Heart left ventricle (tissue), 16 donors: Measurements from ENCODE around the gene CACNA1D. TPM values are rescaled to one million over a fixed set of nuclear protein-coding genes. Genes with fewer than 3 reads are reported as not detected.

ENCODE experiments used
- ATAC-seq, 4 donors: fragments of 200-7000 bp; cut with Tn5 transposase; one replicate each; pipeline ENCODE4 v1.9.1; 2020 to 2022; ENCODE audit warnings: moderate library complexity in 4 of 4, mild to moderate bottlenecking in 3 of 4, moderate number of reproducible peaks in 1 of 4
- DNase-seq, 5 donors: peaks; one replicate each; pipeline ENCODE4 v3.0.0-alpha.2; 2020
- H3K27ac ChIP-seq, 12 donors: fragments of 200-600 bp; sonication (generic) in 4 of 12; one replicate each; pipeline versions ENCODE4 v1.5.0 to v1.8.0; 2016 to 2022; ENCODE audit warnings: mild to moderate bottlenecking in 2 of 12
- H3K27me3 ChIP-seq, 9 donors: fragments of 200-600 bp; sonication (generic) in 2 of 9; one replicate each; pipeline versions ENCODE4 v1.5.1 to v1.8.0; 2016 to 2022; ENCODE audit warnings: mild to moderate bottlenecking in 3 of 9
- H3K36me3 ChIP-seq, 9 donors: fragments of 200-600 bp; sonication (generic) in 2 of 9; one replicate each; pipeline versions ENCODE4 v1.5.0 to v1.8.0; 2018 to 2022; ENCODE audit warnings: mild to moderate bottlenecking in 2 of 9
- H3K4me1 ChIP-seq, 12 donors: fragments of 200-600 bp; sonication (generic) in 4 of 12; one replicate each; pipeline versions ENCODE4 v1.5.0 to v1.8.0; 2016 to 2022; ENCODE audit warnings: mild to moderate bottlenecking in 3 of 12
- H3K4me3 ChIP-seq, 12 donors: fragments of 200-600 bp; sonication (generic) in 4 of 12; one replicate each; pipeline versions ENCODE4 v1.5.0 to v1.8.0; 2017 to 2022; ENCODE audit warnings: mild to moderate bottlenecking in 9 of 12, moderate library complexity in 4 of 12
- H3K9me3 ChIP-seq, 12 donors: fragments of 200-600 bp; sonication (generic) in 4 of 12; one replicate each; pipeline versions ENCODE4 v1.5.0 to v1.8.0; 2016 to 2022; ENCODE audit warnings: mild to moderate bottlenecking in 1 of 12
- CTCF ChIP-seq, 12 donors: fragments of 200-600 bp; sonication (generic) in 4 of 12; IDR thresholded peaks; one replicate each; pipeline versions ENCODE4 v1.5.0 to v1.8.0; 2018 to 2022; ENCODE audit warnings: antibody characterized with exemption in 12 of 12, mild to moderate bottlenecking in 5 of 12
- POLR2A ChIP-seq, 2 donors: fragments of 450-650 bp; IDR thresholded peaks; one replicate each; pipeline ENCODE4 v1.6.1; 2017; ENCODE audit warnings: antibody characterized with exemption in 2 of 2, mild to moderate bottlenecking in 2 of 2, moderate library complexity in 2 of 2
- WGBS, 4 donors: extraction: QIAGEN DNeasy Blood & Tissue Kit in 2 of 4; methylation state at CpG; one replicate each; pipeline versions ENCODE4 v1.1.5 to v1.1.7; 2013 to 2018; 5-methylcytosine and 5-hydroxymethylcytosine counted together
- intact Hi-C, 10 donors: fragments of 100-400 bp; cut with DNase I; formaldehyde crosslinking; loops; one replicate each; pipeline versions ENCODE4 v1.11.1 to v1.14.2; 2022
- polyA plus RNA-seq, 2 donors: library from polyadenylated mRNA; stranded (reverse); fragments of 200-250 nt; gene quantifications; one replicate each; pipeline ENCODE4 v1.2.3, GENCODE V29; 2013
- total RNA-seq, 9 donors: library from RNA; depleted of rRNA in 2 of 9; stranded (reverse); fragments of >200 nt in 2 of 9; fragmentation: NEBNext Ultra II Directional in 3 of 9; extraction: Animal tissue kit (Norgen Biotek cat#: 25700) in 3 of 9; gene quantifications; one replicate each; pipeline versions ENCODE4 v1.1.0 to v1.2.4, GENCODE V29; 2016 to 2023
- donor health status: ischemic (EF 13 %, LVEDD 7.1; RV severe dilation, severe dysfunction).
- donor health status: healthy with polysubstance abuse.
- donor health status: DM: no; HTN: yes; CAD: no.
- donor health status: DM: no; HTN: no; CAD: no.
- donor health status: ischemic (EF 25% LVEDD 6.9; RV normal size, moderate dysfunction).
- donor health status: ischemic (EF 25% LVEDD 5.7; RV mildly dilated, moderate dysfunction).
- donor health status: healthy.
- donor health status: DM: yes; HTN: yes; CAD: no.
- donor health status: ischemic (EF 35%, LVEDD 5.7; RV mildly dilated, moderate dysfunction).
- donor health status: nonischemic (EF 11% LVEDD 7.7; RV severe dilation, severe dysfunction).
- donor health status: DM: yes; HTN: yes; CAD: no.
- donor health status: PGD.
- donor health status: ischemic (EF 29% LVEDD 5.4; RV normal size, mild dysfunction).
- donor health status: nonischemic (EF 23%, LVEDD 6.1; RV moderate dilation, normal function).

The CACNA1D gene
- total and polyA plus RNA-seq, 11 donors = 0.06 to 2.4 (median 0.40) TPM; not detected in 1

- 66 to 71% (median 66%) methylated on average over 4 to 7 of the region's 7 CpGs for WGBS, 4 donors
- H3K9me3 ChIP-seq = no peaks in the 10 kb centered on the region
- intact Hi-C loops = no loop called here
- peaks cover 0 to 11% (median 0%) of the 10 kb centered on the region in 9 donors for H3K27me3 ChIP-seq
- ATAC-seq (no peak), DNase-seq (no peak)
- H3K4me1 ChIP-seq = no peaks in the 10 kb centered on the region
- no peaks in the 10 kb centered on the region for H3K36me3 ChIP-seq
- H3K27ac ChIP-seq = peak overlapping the region in 1 of 12 donors; percentile 3
- TF ChIP-seq CTCF (IDR thresholded peaks at IDR 0.05) (no peak), POLR2A (IDR thresholded peaks at IDR 0.05) (no peak)
- H3K4me3 ChIP-seq = no peak overlapping the region
These were observed 51.6 kb downstream of the CACNA1D start for GRCh38 chr3:53545996-53546359.

DNA sequence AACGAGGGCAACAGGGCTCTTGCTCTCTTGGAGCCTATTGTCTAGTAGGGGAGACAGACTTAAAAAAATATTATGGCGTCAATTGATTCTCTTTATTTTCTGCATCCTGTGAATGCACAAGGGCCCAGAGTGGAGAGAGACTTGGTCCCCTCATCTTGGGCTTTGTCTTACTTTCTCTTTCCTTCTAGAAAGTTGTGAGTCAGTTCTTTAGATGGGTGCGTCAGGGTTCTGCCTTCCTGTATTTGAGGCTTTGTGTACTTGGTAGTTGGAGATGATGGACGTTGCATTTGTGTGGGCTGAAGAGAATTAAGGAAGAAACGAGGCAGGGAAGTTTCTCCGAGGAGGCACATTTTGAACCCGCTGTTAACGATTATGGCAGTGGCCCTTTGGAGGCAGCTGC, 52.9 kb downstream of the CACNA1D start:
- H3K36me3 ChIP-seq = no peaks in the 10 kb centered on the region
- H3K27ac ChIP-seq = no peak overlapping the region
- no peak for ATAC-seq
- H3K9me3 ChIP-seq = no peaks in the 10 kb centered on the region
- no peak overlapping the region for H3K4me3 ChIP-seq
- intact Hi-C loops = no loop called here
- H3K27me3 ChIP-seq = no peaks in the 10 kb centered on the region
- DNase-seq = no peak
- no peaks in the 10 kb centered on the region for H3K4me1 ChIP-seq
- 83 to 90% (median 84%) methylated on average over 8 of the region's 8 CpGs for WGBS, 4 donors
- TF ChIP-seq POLR2A (IDR thresholded peaks at IDR 0.05) (no peak), CTCF (IDR thresholded peaks at IDR 0.05) (no peak)

DNA sequence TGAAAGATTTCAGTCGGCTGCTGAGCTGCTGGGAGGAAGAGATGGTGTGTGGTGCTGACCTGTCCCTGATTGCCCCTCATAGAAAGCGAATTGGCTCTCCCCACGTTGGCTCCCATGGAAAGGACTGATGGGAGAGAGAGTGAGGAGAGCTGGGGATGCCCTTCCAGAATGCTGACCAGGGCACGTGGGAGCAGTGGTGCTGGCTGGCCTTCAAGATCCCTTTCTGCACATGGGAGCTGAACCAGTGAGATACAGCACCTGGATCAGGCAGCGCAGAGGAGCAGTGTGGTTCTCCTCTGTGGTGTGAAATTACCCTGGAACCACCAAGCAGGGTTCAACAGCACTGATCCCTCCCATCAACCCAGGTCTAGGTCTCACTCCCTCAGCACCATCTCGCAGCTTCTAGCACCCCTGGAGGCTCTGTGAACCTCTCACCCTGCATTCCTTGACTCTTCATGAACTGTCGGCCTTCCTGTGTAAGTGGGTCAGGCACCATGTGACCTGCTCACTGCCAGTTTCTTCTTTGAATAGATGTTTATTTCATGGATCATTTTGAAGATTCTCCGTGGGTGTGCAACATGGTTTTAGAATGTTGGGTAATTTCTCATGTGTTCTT, 55.7 kb downstream of the CACNA1D start:
- no peaks in the 10 kb centered on the region for H3K4me1 ChIP-seq
- no peak for TF ChIP-seq POLR2A (IDR thresholded peaks at IDR 0.05)
- no peak for TF ChIP-seq CTCF (IDR thresholded peaks at IDR 0.05)
- no peak overlapping the region for H3K4me3 ChIP-seq
- ATAC-seq = peak in 1 of 4 donors; percentile 30
- no peaks in the 10 kb centered on the region for H3K36me3 ChIP-seq
- H3K27me3 ChIP-seq = no peaks in the 10 kb centered on the region
- no peaks in the 10 kb centered on the region for H3K9me3 ChIP-seq
- intact Hi-C loops = no loop called here
- DNase-seq = no peak
- no peak overlapping the region for H3K27ac ChIP-seq
- WGBS, 4 donors = 51 to 60% (median 55%) methylated on average over 8 of the region's 8 CpGs

- Histone ChIP-seq H3K4me3 (no peak overlapping the region), H3K9me3 (no peaks in the 10 kb centered on the region), H3K4me1 (no peaks in the 10 kb centered on the region), H3K36me3 (no peaks in the 10 kb centered on the region), H3K27ac (no peak overlapping the region), H3K27me3 (no peaks in the 10 kb centered on the region)
- intact Hi-C loops = no loop called here
- DNase-seq (no peak), ATAC-seq (no peak)
- no peak for TF ChIP-seq POLR2A (IDR thresholded peaks at IDR 0.05)
- no peak for TF ChIP-seq CTCF (IDR thresholded peaks at IDR 0.05)
- 78 to 84% (median 82%) methylated on average over 7 of the region's 7 CpGs for WGBS, 4 donors
These were observed 56.9 kb downstream of the CACNA1D start for GRCh38 chr3:53551324-53551723.
